Measurements from ENCODE around the gene SPATA46.
A peak's percentile ranks its signal among the peaks of the same experiment; 100 is the strongest.
"Not testable (repeated sequence)": the region's sequence is repeated elsewhere in the genome, so short reads cannot be mapped to it uniquely, and the experiment has no call there.

The SPATA46 gene

GRCh38 chr1:162376691-162377090 is at the start of gene SPATA46:
Gene SPATA46 (minus strand): TSS chr1:162376854. CDS start chr1:162376790, 64 bp downstream.
- DNase-seq (ENCODE audit: low read depth) = no peak

GRCh38 chr1:162422662-162423375 is 46.2 kb upstream of the SPATA46 start:
- no peak for DNase-seq (ENCODE audit: low read depth)

- no peak for DNase-seq (ENCODE audit: low read depth)
Observed at GRCh38 chr1:162421258-162422164, 44.9 kb upstream of the SPATA46 start.

- no peak for DNase-seq (ENCODE audit: low read depth)
Observed at GRCh38 chr1:162420120-162420519, 43.5 kb upstream of the SPATA46 start.

- DNase-seq (ENCODE audit: low read depth) = not testable (repeated sequence)
Observed at GRCh38 chr1:162419450-162419931, 42.8 kb upstream of the SPATA46 start.

GRCh38 chr1:162418584-162418983 is 41.9 kb upstream of the SPATA46 start:
- DNase-seq (ENCODE audit: low read depth) = not testable (repeated sequence)

GRCh38 chr1:162417650-162418049 is 41.0 kb upstream of the SPATA46 start:
- DNase-seq (ENCODE audit: low read depth) = no peak

GRCh38 chr1:162416909-162417308 is 40.3 kb upstream of the SPATA46 start:
- DNase-seq (ENCODE audit: low read depth) = no peak

- no peak for DNase-seq (ENCODE audit: low read depth)
Observed at GRCh38 chr1:162416215-162416614, 39.6 kb upstream of the SPATA46 start.

- DNase-seq (ENCODE audit: low read depth) = no peak
Observed at GRCh38 chr1:162412002-162412401, 35.3 kb upstream of the SPATA46 start, which contains the start of gene SH2D1B. Gene SH2D1B (minus strand): TSS chr1:162412136. CDS start chr1:162412016, 120 bp downstream.

GRCh38 chr1:162407539-162407938 is 30.9 kb upstream of the SPATA46 start:
- no peak for DNase-seq (ENCODE audit: low read depth)

GRCh38 chr1:162406811-162407210 is 30.2 kb upstream of the SPATA46 start:
- no peak for DNase-seq (ENCODE audit: low read depth)

GRCh38 chr1:162405800-162406199 is 29.1 kb upstream of the SPATA46 start:
- no peak for DNase-seq (ENCODE audit: low read depth)

- peak; percentile 17 for DNase-seq (ENCODE audit: low read depth)
Observed at GRCh38 chr1:162404550-162405160, 28.0 kb upstream of the SPATA46 start.

- no peak for DNase-seq (ENCODE audit: low read depth)
Observed at GRCh38 chr1:162400790-162401355, 24.2 kb upstream of the SPATA46 start.

GRCh38 chr1:162398999-162399580 is 22.4 kb upstream of the SPATA46 start:
- no peak for DNase-seq (ENCODE audit: low read depth)

GRCh38 chr1:162397943-162398560 is 21.4 kb upstream of the SPATA46 start:
- no peak for DNase-seq (ENCODE audit: low read depth)

- no peak for DNase-seq (ENCODE audit: low read depth)
Observed at GRCh38 chr1:162397039-162397448, 20.4 kb upstream of the SPATA46 start.

- DNase-seq (ENCODE audit: low read depth) = no peak
Observed at GRCh38 chr1:162396201-162396906, 19.7 kb upstream of the SPATA46 start.

- no peak for DNase-seq (ENCODE audit: low read depth)
Observed at GRCh38 chr1:162391790-162392563, 15.3 kb upstream of the SPATA46 start.

Data from GM04504 (cell line).